Suppressor macrophage treated with lipopolysaccharide for 4 hours (primary cell): ENCODE data around the gene CNGA1.
"Not testable (repeated sequence)": the region's sequence is repeated elsewhere in the genome, so short reads cannot be mapped to it uniquely, and the experiment has no call there.

Experiments
- DNase-seq: peaks from one replicate; pipeline ENCODE4 v3.0.0-alpha.2; 2020

The CNGA1 gene

GRCh38 chr4:47954245-47954644 is 62.2 kb downstream of the CNGA1 start:
- no peak for DNase-seq

GRCh38 chr4:47945930-47946726 is 70.4 kb downstream of the CNGA1 start:
- no peak for DNase-seq

GRCh38 chr4:47942081-47942819 is 74.2 kb downstream of the CNGA1 start:
- no peak for DNase-seq

GRCh38 chr4:47939456-47939855 is 77.0 kb downstream of the CNGA1 start:
- DNase-seq = no peak

- no peak for DNase-seq
Measured at GRCh38 chr4:47936336-47936735, 80.1 kb downstream of the CNGA1 start.

DNA sequence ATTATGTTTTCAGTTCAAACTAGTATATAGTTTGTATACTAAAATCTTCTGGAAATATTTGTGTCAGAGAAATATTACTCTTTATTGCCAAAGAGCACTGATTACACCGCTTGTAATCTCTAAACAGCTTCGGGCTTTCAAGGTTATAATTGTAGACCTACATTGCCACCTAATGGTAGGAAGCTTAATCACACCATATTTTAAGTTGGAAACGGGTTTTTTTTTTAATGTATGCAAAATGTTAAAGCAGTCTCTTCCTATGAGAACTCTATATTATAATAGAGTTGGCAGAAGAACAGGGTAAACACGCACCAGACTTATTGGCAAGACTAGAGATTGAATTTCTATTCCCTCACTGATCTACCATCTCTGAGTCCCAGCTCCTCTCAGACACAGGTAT is 82.6 kb downstream of the CNGA1 start:
- peak; percentile 74 for DNase-seq

DNA sequence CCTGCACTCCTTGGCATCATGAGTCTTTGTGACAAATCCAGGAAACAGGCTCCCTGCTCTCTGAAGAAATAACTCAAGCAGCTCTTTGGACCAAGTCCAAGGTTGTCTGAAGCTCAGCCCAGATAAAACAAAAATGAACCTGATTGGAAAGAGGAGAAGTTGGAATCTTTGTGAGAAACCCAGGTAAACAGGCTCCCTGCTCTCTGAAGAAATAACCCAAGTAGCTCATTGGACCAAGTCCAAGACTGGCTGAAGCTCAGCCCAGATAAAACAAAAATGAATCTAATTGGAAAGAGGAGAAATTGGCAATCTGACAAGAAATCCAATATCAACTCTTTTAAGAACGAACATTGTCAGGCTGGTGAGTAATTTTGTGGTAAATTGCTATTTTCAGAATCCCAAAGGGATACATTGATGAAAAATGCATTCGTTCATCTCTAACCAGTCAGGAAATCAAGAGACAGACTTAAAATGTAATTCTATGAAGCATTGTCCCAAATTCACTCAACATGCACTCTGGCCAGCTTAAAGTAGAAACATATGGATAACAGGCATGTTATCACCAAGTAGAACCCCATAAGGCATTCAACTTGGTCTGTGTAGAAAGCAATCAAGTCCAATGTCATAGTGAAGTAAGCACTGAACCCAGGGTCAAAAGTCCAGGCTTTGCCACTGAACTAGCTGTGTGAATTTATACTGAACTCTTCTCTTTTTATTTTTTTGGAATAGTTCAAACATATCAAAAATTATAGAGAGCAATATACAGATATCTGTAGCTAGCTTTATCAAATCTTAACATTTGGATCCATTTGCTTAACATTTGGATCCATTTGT is 85.3 kb downstream of the CNGA1 start:
- DNase-seq = no peak

GRCh38 chr4:47929682-47930201 is 86.7 kb downstream of the CNGA1 start:
- DNase-seq = no peak

- peak; percentile 27 for DNase-seq
Measured at GRCh38 chr4:47926667-47927258, 89.7 kb downstream of the CNGA1 start.

DNA sequence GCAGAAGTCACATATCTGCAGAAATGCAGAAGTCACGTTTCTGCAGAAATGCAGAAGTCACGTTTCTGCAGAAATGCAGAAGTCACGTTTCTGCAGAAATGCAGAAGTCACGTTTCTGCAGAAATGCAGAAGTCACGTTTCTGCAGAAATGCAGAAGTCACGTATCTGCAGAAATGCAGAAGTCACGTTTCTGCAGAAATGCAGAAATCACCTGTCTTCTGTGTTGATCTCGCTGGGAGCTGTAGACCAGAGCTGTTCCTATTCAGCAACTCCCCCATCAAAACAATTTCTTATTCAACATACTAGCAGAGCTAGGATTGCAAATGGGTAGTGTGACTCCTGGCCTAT is 93.2 kb downstream of the CNGA1 start:
- peak; percentile 26 for DNase-seq

GRCh38 chr4:47922436-47923260 is 93.8 kb downstream of the CNGA1 start:
- DNase-seq = not testable (repeated sequence)

- not testable (repeated sequence) for DNase-seq
Measured at GRCh38 chr4:47917163-47917562, 99.3 kb downstream of the CNGA1 start.

GRCh38 chr4:47915378-47915777 is 101.1 kb downstream of the CNGA1 start:
- DNase-seq = no peak

DNA sequence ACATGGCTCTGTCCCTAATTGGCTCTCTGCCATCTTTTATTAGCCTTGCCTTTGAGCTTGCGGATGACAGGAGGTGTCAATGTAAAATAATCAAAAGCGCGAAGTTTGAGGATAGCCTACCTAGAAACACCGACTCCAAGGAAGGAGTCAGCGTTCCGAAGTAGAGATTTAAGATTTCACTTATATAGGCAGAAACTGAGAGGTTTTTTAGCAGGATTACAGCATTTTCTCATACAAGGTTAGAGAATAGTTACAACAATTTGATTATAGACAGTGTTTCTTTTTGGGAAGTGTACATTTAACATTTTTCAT is 101.6 kb downstream of the CNGA1 start:
- DNase-seq = no peak

- DNase-seq = peak; percentile 98
Measured at GRCh38 chr4:47914220-47914925, 102.1 kb downstream of the CNGA1 start, which contains the start of gene NFXL1. Gene NFXL1, minus strand, starts transcription at chr4:47914583. Its CDS starts 380 bp downstream, at chr4:47914203.

- no peak for DNase-seq
Measured at GRCh38 chr4:47913861-47914219, 102.6 kb downstream of the CNGA1 start.

GRCh38 chr4:47913330-47913729 is 103.2 kb downstream of the CNGA1 start:
- no peak for DNase-seq

- DNase-seq = no peak
Measured at GRCh38 chr4:47907089-47907646, 109.3 kb downstream of the CNGA1 start.

DNA sequence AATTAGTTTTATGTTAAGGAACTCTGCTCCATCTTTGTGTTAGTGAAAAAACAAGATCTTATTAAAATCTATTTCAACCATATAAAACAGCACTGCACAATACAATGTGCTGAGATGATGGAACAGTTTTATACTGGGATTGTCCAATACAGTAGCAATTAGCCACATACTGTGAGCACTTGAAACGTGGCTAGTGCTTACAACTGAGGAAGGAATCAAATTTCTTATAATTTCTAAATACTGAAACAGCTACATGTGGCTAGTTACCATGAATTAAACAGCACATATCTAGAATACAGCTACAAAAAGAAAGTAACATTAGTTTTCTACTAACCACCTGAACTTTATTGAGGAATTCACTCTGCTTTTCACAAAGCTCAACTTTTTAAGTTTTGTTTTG is 116.8 kb downstream of the CNGA1 start:
- DNase-seq = no peak

GRCh38 chr4:47891928-47892327 is 124.6 kb downstream of the CNGA1 start:
- DNase-seq = no peak
